Fibroblast of lung (primary cell): Measurements from ENCODE around the gene PTPN21. TPM values are rescaled to one million over a fixed set of nuclear protein-coding genes. Genes with fewer than 3 reads are reported as not detected.

Experiments
- DNase-seq, 2 donors: peaks; one replicate each; pipeline versions ENCODE4 v3.0.0 to v3.0.0-alpha.2; 2010; ENCODE audit warnings: low read depth in 2 of 2
- H2AFZ ChIP-seq: 2 replicates; pipeline ENCODE4 v1.5.1; 2012; ENCODE audit warnings: low read length, control low read depth, inconsistent platforms
- H3K27ac ChIP-seq: 2 replicates; pipeline ENCODE4 v1.5.1; 2011; ENCODE audit warnings: low read length, control low read depth; ENCODE audit not compliant: insufficient read depth
- H3K27me3 ChIP-seq: 2 replicates; pipeline ENCODE4 v1.5.1; 2011; ENCODE audit warnings: mild to moderate bottlenecking, low read length; ENCODE audit not compliant: control insufficient read depth, insufficient read depth
- H3K36me3 ChIP-seq: 2 replicates; pipeline ENCODE4 v1.5.1; 2011; ENCODE audit warnings: low read length; ENCODE audit not compliant: control insufficient read depth, insufficient read depth
- H3K4me1 ChIP-seq: 2 replicates; pipeline ENCODE4 v1.5.1; 2011; ENCODE audit warnings: low read length; ENCODE audit not compliant: control insufficient read depth, insufficient read depth; ENCODE audit errors: extremely low read depth
- H3K4me2 ChIP-seq: 2 replicates; pipeline ENCODE4 v1.5.1; 2011; ENCODE audit warnings: low read length, control low read depth; ENCODE audit not compliant: insufficient read depth; ENCODE audit errors: extremely low read depth
- H3K4me3 ChIP-seq, 4 experiments: fragments of 200-600 bp in 1 of 4; sonication (generic) in 1 of 4; replicated peaks in 1 of 4; 2 replicates each; pipeline ENCODE4 v1.5.1; 2011 to 2016; ENCODE audit warnings: low read length in 4 of 4, low read depth in 3 of 4, mild to moderate bottlenecking in 3 of 4, control low read depth in 2 of 4, inconsistent platforms in 1 of 4, mixed read lengths in 1 of 4; ENCODE audit not compliant: insufficient read depth in 1 of 4; ENCODE audit errors: control extremely low read depth in 1 of 4
- H3K79me2 ChIP-seq: 2 replicates; pipeline ENCODE4 v1.5.1; 2012; ENCODE audit warnings: mild to moderate bottlenecking, low read length, inconsistent platforms; ENCODE audit not compliant: control insufficient read depth, insufficient read depth
- H3K9ac ChIP-seq: 2 replicates; pipeline ENCODE4 v1.5.1; 2011; ENCODE audit warnings: mild to moderate bottlenecking, low read length, control low read depth; ENCODE audit not compliant: insufficient read depth
- H3K9me3 ChIP-seq: 2 replicates; pipeline ENCODE4 v1.5.1; 2012; ENCODE audit warnings: low read depth, low read length; ENCODE audit not compliant: control insufficient read depth, insufficient read depth
- H4K20me1 ChIP-seq: 2 replicates; pipeline ENCODE4 v1.5.1; 2011; ENCODE audit warnings: low read length; ENCODE audit not compliant: control insufficient read depth, insufficient read depth; ENCODE audit errors: extremely low read depth
- CTCF ChIP-seq, 2 donors: IDR thresholded peaks in 1 of 2; conservative IDR thresholded peaks in 1 of 2; 1 replicate in 1 of 2; 2 replicates in 1 of 2; pipeline ENCODE4 v1.5.1; 2011 to 2012; ENCODE audit warnings: low read length in 2 of 2, control low read depth in 1 of 2, inconsistent platforms in 1 of 2, low read depth in 1 of 2, mild to moderate bottlenecking in 1 of 2
- EZH2 ChIP-seq: IDR thresholded peaks from 2 replicates; pipeline ENCODE4 v1.5.1; 2012; ENCODE audit warnings: low read length, control low read depth, mild to moderate bottlenecking; ENCODE audit errors: missing control alignments
- polyA plus RNA-seq, 2 donors: library from polyadenylated mRNA; depleted of rRNA in 1 of 2; stranded (reverse) in 1 of 2; unstranded in 1 of 2; fragments of >200 nt; gene quantifications; 2 replicates each; pipeline ENCODE4 v1.2.1, GENCODE V29; 2011 to 2012; ENCODE audit warnings: missing spikeins in 1 of 2
- total RNA-seq: library from RNA; depleted of rRNA; stranded (reverse); fragments of >200 nt; gene quantifications from 2 replicates; pipeline ENCODE4 v1.2.1, GENCODE V29; 2014

The PTPN21 gene
- total and polyA plus RNA-seq, 2 donors (not counting 1 experiment from before 2014, with no cell fraction given) = 13.2 to 13.7 TPM

- H3K4me2 ChIP-seq = no peak overlapping the region
- H3K36me3 ChIP-seq = peaks cover 8% of the 10 kb centered on the region
- no peaks in the 10 kb centered on the region for H3K4me1 ChIP-seq
- H3K4me3 ChIP-seq = no peak overlapping the region
- no peaks in the 10 kb centered on the region for H4K20me1 ChIP-seq
- no peak overlapping the region for H2AFZ ChIP-seq
- no peaks in the 10 kb centered on the region for H3K79me2 ChIP-seq
- no peaks in the 10 kb centered on the region for H3K9me3 ChIP-seq
- no peak overlapping the region for H3K9ac ChIP-seq
- H3K27me3 ChIP-seq = no peaks in the 10 kb centered on the region
- DNase-seq = peak in 1 of 2 donors; percentile 58
- TF ChIP-seq EZH2 = no peak
- TF ChIP-seq CTCF (conservative IDR thresholded peaks at IDR 0.05 in 1 of 2, IDR thresholded peaks at IDR 0.05 in 1 of 2; ENCODE audit: low read depth in 1 of 2, low read length in 2 of 2) = no peak
- no peak overlapping the region for H3K27ac ChIP-seq
Measured at GRCh38 chr14:88473791-88474190, 81.0 kb downstream of the PTPN21 start.

GRCh38 chr14:88470542-88471440 lies 84.0 kb downstream of the PTPN21 start:
- Histone ChIP-seq H3K27ac (no peak overlapping the region), H4K20me1 (no peaks in the 10 kb centered on the region), H3K79me2 (no peaks in the 10 kb centered on the region), H3K9me3 (no peaks in the 10 kb centered on the region), H3K27me3 (no peaks in the 10 kb centered on the region), H3K4me3 (no peak overlapping the region), H3K36me3 (peaks cover 11% of the 10 kb centered on the region), H3K9ac (no peak overlapping the region), H3K4me1 (peaks cover 6% of the 10 kb centered on the region), H3K4me2 (no peak overlapping the region), H2AFZ (no peak overlapping the region)
- peak; percentile 17 to 52 for DNase-seq
- TF ChIP-seq EZH2 (no peak), CTCF (conservative IDR thresholded peaks at IDR 0.05 in 1 of 2, IDR thresholded peaks at IDR 0.05 in 1 of 2; ENCODE audit: low read depth in 1 of 2, low read length in 2 of 2) (no peak)

- H4K20me1 ChIP-seq = no peaks in the 10 kb centered on the region
- TF ChIP-seq CTCF (conservative IDR thresholded peaks at IDR 0.05 in 1 of 2, IDR thresholded peaks at IDR 0.05 in 1 of 2; ENCODE audit: low read depth in 1 of 2, low read length in 2 of 2) (no peak), EZH2 (no peak)
- no peak overlapping the region for H3K27ac ChIP-seq
Measured at GRCh38 chr14:88468406-88468805, 86.4 kb downstream of the PTPN21 start.

More at GRCh38 chr14:88468406-88468805, 86.4 kb downstream of the PTPN21 start:
- no peaks in the 10 kb centered on the region for H3K9me3 ChIP-seq
- no peak overlapping the region for H2AFZ ChIP-seq
- peak; percentile 64 to 93 for DNase-seq
- H3K4me2 ChIP-seq = no peak overlapping the region
- H3K79me2 ChIP-seq = no peaks in the 10 kb centered on the region
- H3K4me1 ChIP-seq = peaks cover 6% of the 10 kb centered on the region
- no peaks in the 10 kb centered on the region for H3K27me3 ChIP-seq
- H3K9ac ChIP-seq = no peak overlapping the region
- no peak overlapping the region for H3K4me3 ChIP-seq
- peaks cover 11% of the 10 kb centered on the region for H3K36me3 ChIP-seq
